Spleen (tissue), 11 donors: ENCODE data around the gene GPR107. TPM values are rescaled to one million over a fixed set of nuclear protein-coding genes. Genes with fewer than 3 reads are reported as not detected.

Experiments used
- DNase-seq: peaks from one replicate; pipeline ENCODE4 v3.0.0-alpha.2; 2020
- H3K27ac ChIP-seq, 8 donors: fragments of 200-600 bp; sonication (generic) in 7 of 8; 1 replicate in 4 of 8; 2 replicates in 4 of 8; pipeline versions ENCODE4 v1.5.0 to v1.8.0; 2016 to 2021; ENCODE audit warnings: inconsistent platforms in 4 of 8, mild to moderate bottlenecking in 4 of 8, moderate library complexity in 1 of 8
- H3K27me3 ChIP-seq, 7 donors: fragments of 200-600 bp; sonication (generic) in 6 of 7; replicated peaks in 1 of 7; 1 replicate in 4 of 7; 2 replicates in 3 of 7; pipeline versions ENCODE4 v1.5.0 to v1.8.0; 2016 to 2021; ENCODE audit warnings: inconsistent platforms in 3 of 7, mild to moderate bottlenecking in 1 of 7
- H3K36me3 ChIP-seq, 6 donors: fragments of 200-600 bp; sonication (generic) in 5 of 6; 1 replicate in 4 of 6; 2 replicates in 2 of 6; pipeline versions ENCODE4 v1.5.0 to v1.8.0; 2016 to 2021; ENCODE audit warnings: inconsistent platforms in 2 of 6
- H3K4me1 ChIP-seq, 6 donors: fragments of 200-600 bp; sonication (generic) in 5 of 6; 1 replicate in 3 of 6; 2 replicates in 3 of 6; pipeline versions ENCODE4 v1.5.0 to v1.8.0; 2016 to 2021; ENCODE audit warnings: inconsistent platforms in 3 of 6
- H3K4me3 ChIP-seq, 8 donors: fragments of 200-600 bp; sonication (generic) in 7 of 8; 1 replicate in 4 of 8; 2 replicates in 4 of 8; pipeline versions ENCODE4 v1.5.0 to v1.8.0; 2016 to 2021; ENCODE audit warnings: inconsistent platforms in 4 of 8, mild to moderate bottlenecking in 4 of 8, moderate library complexity in 2 of 8
- H3K9me3 ChIP-seq, 8 donors: fragments of 200-600 bp; sonication (generic) in 7 of 8; 1 replicate in 4 of 8; 2 replicates in 4 of 8; pipeline versions ENCODE4 v1.5.0 to v1.8.0; 2016 to 2021; ENCODE audit warnings: inconsistent platforms in 4 of 8
- POLR2A ChIP-seq, 3 donors: fragments of 450-650 bp; IDR thresholded peaks; one replicate each; pipeline ENCODE4 v1.5.1; 2017; ENCODE audit warnings: antibody characterized with exemption in 3 of 3, mild to moderate bottlenecking in 1 of 3
- POLR2AphosphoS5 ChIP-seq, 3 donors: sonication (generic); formaldehyde crosslinking; IDR thresholded peaks; one replicate each; pipeline ENCODE4 v1.5.1; 2017; ENCODE audit warnings: antibody characterized with exemption in 3 of 3
- WGBS, 5 donors: extraction: QIAGEN DNeasy Blood & Tissue Kit in 3 of 5; methylation state at CpG; one replicate each; pipeline versions ENCODE4 v1.1.5 to v1.1.7; 2013 to 2018; 5-methylcytosine and 5-hydroxymethylcytosine counted together
- intact Hi-C: fragments of 100-400 bp; cut with DNase I; formaldehyde crosslinking; loops from one replicate; pipeline ENCODE4 v1.15.0; 2023; ENCODE audit warnings: low total_unique reads
- polyA plus RNA-seq, 3 donors: library from polyadenylated mRNA; stranded (reverse); fragments of 200-250 nt; gene quantifications; one replicate each; pipeline ENCODE4 v1.2.1, GENCODE V29; 2013
- small RNA-seq, 4 donors: library from RNA; depleted of rRNA; stranded (forward); fragments of <200 nt; gene quantifications; one replicate each; pipeline ENCODE3, GENCODE V24; 2016
- total RNA-seq, 7 donors: library from RNA; depleted of rRNA in 3 of 7; stranded (reverse); fragments of >200 nt in 3 of 7; fragmentation: NEBNext Ultra II Directional in 4 of 7; extraction: Animal tissue kit (Norgen Biotek cat#: 25700) in 4 of 7; gene quantifications; one replicate each; pipeline versions ENCODE4 v1.1.0 to v1.2.1, GENCODE V29; 2016 to 2021
- TF ChIP-seq, protein P1 (sequence below), 11 experiments: fragments of 200-600 bp in 7 of 11; fragments of 450-650 bp in 4 of 11; sonication (generic) in 4 of 11; IDR thresholded peaks in 8 of 11; conservative IDR thresholded peaks in 3 of 11; 1 replicate in 7 of 11; 2 replicates in 4 of 11; pipeline versions ENCODE4 v1.4.0 to v1.8.0; 2016 to 2021; ENCODE audit warnings: antibody characterized with exemption in 11 of 11, inconsistent platforms in 4 of 11, mild to moderate bottlenecking in 1 of 11
- donor health status: healthy with polysubstance abuse.
- donor health status: DM: no; HTN: no; CAD: no; lungs with moderate emphysema.
- donor health status: DM: no; HTN: no; CAD: no.
- donor health status: Bipolar disorder and iron deficiency.
- donor health status: healthy.
- donor health status: DM: no; HTN: no; CAD: no.
- donor health status: DM: yes; HTN: yes; CAD: no.

GPR107 gene
- total and polyA plus RNA-seq, 10 donors = 3.9 to 42.8 (median 28.3) TPM

GRCh38 chr9:130187523-130187846 is 133.8 kb downstream of the GPR107 start:
- TF ChIP-seq POLR2AphosphoS5 (IDR thresholded peaks at IDR 0.05) (no peak), POLR2A (IDR thresholded peaks at IDR 0.05) (no peak)
- H3K36me3 ChIP-seq = no peaks in the 10 kb centered on the region
- H3K4me1 ChIP-seq = peaks cover 0 to 10% (median 0%) of the 10 kb centered on the region in 6 donors
- intact Hi-C loops = no loop called here
- no peak overlapping the region for H3K4me3 ChIP-seq
- H3K27ac ChIP-seq = no peak overlapping the region
- H3K27me3 ChIP-seq = peaks cover 0 to 38% (median 0%) of the 10 kb centered on the region in 7 donors
- no peaks in the 10 kb centered on the region for H3K9me3 ChIP-seq
- WGBS, 5 donors = 73 to 91% (median 85%) methylated on average over 9 of the region's 9 CpGs
- no peak for DNase-seq

- H3K36me3 ChIP-seq = no peaks in the 10 kb centered on the region
- intact Hi-C loops = no loop called here
- H3K4me3 ChIP-seq = no peak overlapping the region
- peaks cover 0 to 1% (median 0%) of the 10 kb centered on the region in 6 donors for H3K4me1 ChIP-seq
- H3K27ac ChIP-seq = no peak overlapping the region
- H3K9me3 ChIP-seq = no peaks in the 10 kb centered on the region
- WGBS, 5 donors = 78 to 84% (median 81%) methylated on average over 7 of the region's 7 CpGs
- TF ChIP-seq POLR2A (IDR thresholded peaks at IDR 0.05) (no peak), POLR2AphosphoS5 (IDR thresholded peaks at IDR 0.05) (no peak)
- TF ChIP-seq, protein P1, sequence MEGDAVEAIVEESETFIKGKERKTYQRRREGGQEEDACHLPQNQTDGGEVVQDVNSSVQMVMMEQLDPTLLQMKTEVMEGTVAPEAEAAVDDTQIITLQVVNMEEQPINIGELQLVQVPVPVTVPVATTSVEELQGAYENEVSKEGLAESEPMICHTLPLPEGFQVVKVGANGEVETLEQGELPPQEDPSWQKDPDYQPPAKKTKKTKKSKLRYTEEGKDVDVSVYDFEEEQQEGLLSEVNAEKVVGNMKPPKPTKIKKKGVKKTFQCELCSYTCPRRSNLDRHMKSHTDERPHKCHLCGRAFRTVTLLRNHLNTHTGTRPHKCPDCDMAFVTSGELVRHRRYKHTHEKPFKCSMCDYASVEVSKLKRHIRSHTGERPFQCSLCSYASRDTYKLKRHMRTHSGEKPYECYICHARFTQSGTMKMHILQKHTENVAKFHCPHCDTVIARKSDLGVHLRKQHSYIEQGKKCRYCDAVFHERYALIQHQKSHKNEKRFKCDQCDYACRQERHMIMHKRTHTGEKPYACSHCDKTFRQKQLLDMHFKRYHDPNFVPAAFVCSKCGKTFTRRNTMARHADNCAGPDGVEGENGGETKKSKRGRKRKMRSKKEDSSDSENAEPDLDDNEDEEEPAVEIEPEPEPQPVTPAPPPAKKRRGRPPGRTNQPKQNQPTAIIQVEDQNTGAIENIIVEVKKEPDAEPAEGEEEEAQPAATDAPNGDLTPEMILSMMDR (IDR thresholded peaks at IDR 0.05 in 8 of 11, conservative IDR thresholded peaks at IDR 0.05 in 3 of 11) = no peak
- no peak for DNase-seq
- H3K27me3 ChIP-seq = peaks cover 0 to 49% (median 0%) of the 10 kb centered on the region in 7 donors
Measured at GRCh38 chr9:130188860-130189481, 135.3 kb downstream of the GPR107 start.

Small RNAs within 50 kb of the gene (small RNA-seq; reads per million reads assigned to genes)
- gene RF00019 = 0 reads per million in 4 donors

Other genes starting within 250 kb of the GPR107 start
- 10 to 100 TPM; 27.7 to 49.5 (median 32.5) TPM for gene TOR1A, start 229.8 kb upstream of the GPR107 start, total RNA-seq
- gene TOR1A, start 229.8 kb upstream of the GPR107 start, polyA plus RNA-seq = 10 to 100 TPM; 13.3 to 20.0 (median 16.5) TPM
- 100 to 1,000 TPM in 1 of 7 donors, 10 to 100 TPM in 6; 35.6 to 105 (median 47.3) TPM for gene C9orf78, start 218.6 kb upstream of the GPR107 start, total RNA-seq
- 10 to 100 TPM; 51.5 to 68.9 (median 66.3) TPM for gene C9orf78, start 218.6 kb upstream of the GPR107 start, polyA plus RNA-seq
- gene USP20, start 218.4 kb upstream of the GPR107 start, total RNA-seq = 10 to 100 TPM; 29.7 to 55.3 (median 39.4) TPM
- 10 to 100 TPM; 38.1 to 83.7 (median 67.6) TPM for gene USP20, start 218.4 kb upstream of the GPR107 start, polyA plus RNA-seq
- 100 to 1,000 TPM; 132 to 156 (median 148) TPM for gene FNBP1, start 10.7 kb upstream of the GPR107 start, total RNA-seq
- gene FNBP1, start 10.7 kb upstream of the GPR107 start, polyA plus RNA-seq = 10 to 100 TPM; 40.6 to 55.6 (median 54.9) TPM
- 1 to 10 TPM in 4 of 7 donors, under 1 TPM in 3; 0.46 to 2.5 (median 1.2) TPM for gene NCS1, start 118.5 kb downstream of the GPR107 start, total RNA-seq
- 1 to 10 TPM in 2 of 3 donors, under 1 TPM in 1; 0.50 to 1.6 (median 1.3) TPM for gene NCS1, start 118.5 kb downstream of the GPR107 start, polyA plus RNA-seq
- 1 to 10 TPM in 2 of 7 donors, under 1 TPM in 5; 0.09 to 1.9 (median 0.67) TPM for gene HMCN2, start 211.9 kb downstream of the GPR107 start, total RNA-seq
- gene HMCN2, start 211.9 kb downstream of the GPR107 start, polyA plus RNA-seq = 1 to 10 TPM in 2 of 3 donors, under 1 TPM in 1; 0.39 to 1.7 (median 1.4) TPM